OCI-LY1 (cell line): ENCODE measurements around the gene SCPEP1.

Experiments used
- EZH2 ChIP-seq: fragments of 200-600 bp; sonication (generic), shearing (Covaris generic); IDR thresholded peaks from 2 replicates; pipeline ENCODE4 v1.8.0; 2017; ENCODE audit warnings: borderline replicate concordance, mixed run types, mild to moderate bottlenecking, antibody characterized with exemption, low read length, moderate library complexity, mixed read lengths
- TF ChIP-seq, protein P1 (sequence below): fragments of 200-600 bp; sonication (generic), shearing (Covaris generic); IDR thresholded peaks from 2 replicates; pipeline ENCODE4 v1.5.1; 2017; ENCODE audit warnings: mild to moderate bottlenecking, antibody characterized with exemption, low read length, moderate library complexity, mixed read lengths

DNA sequence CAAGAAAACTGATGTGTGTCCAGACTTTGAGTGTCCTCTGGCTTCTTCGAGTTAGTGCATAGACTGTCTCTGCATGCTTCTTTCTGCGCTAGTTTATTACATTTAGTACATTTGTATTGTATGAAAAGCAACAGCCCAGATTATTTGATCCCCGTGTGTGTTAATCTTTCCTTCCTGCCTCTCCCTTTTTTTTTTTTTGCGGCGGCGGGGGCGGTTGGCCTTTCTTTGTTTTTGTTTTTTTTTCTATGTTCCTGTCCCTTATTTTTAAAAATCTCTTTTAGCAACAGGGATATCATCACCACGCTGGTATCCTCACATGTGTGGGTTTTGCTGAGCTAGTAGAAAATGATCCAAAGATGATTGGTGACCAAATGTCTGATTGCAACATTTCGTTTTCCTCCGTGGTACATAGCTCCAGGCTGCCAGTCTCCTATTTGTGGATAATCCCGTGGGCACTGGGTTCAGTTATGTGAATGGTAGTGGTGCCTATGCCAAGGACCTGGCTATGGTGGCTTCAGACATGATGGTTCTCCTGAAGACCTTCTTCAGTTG, 9.4 kb downstream of the SCPEP1 start:
- TF ChIP-seq, protein P1, sequence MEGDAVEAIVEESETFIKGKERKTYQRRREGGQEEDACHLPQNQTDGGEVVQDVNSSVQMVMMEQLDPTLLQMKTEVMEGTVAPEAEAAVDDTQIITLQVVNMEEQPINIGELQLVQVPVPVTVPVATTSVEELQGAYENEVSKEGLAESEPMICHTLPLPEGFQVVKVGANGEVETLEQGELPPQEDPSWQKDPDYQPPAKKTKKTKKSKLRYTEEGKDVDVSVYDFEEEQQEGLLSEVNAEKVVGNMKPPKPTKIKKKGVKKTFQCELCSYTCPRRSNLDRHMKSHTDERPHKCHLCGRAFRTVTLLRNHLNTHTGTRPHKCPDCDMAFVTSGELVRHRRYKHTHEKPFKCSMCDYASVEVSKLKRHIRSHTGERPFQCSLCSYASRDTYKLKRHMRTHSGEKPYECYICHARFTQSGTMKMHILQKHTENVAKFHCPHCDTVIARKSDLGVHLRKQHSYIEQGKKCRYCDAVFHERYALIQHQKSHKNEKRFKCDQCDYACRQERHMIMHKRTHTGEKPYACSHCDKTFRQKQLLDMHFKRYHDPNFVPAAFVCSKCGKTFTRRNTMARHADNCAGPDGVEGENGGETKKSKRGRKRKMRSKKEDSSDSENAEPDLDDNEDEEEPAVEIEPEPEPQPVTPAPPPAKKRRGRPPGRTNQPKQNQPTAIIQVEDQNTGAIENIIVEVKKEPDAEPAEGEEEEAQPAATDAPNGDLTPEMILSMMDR, result no peak
- no peak for TF ChIP-seq EZH2
